K562 (cell line): Measurements from ENCODE around the gene PIP4K2A. TPM values are rescaled to one million over a fixed set of nuclear protein-coding genes. Genes with fewer than 3 reads are reported as not detected.

ENCODE experiments used
- ATAC-seq: fragments of 200-7000 bp; cut with Tn5 transposase; 3 replicates; pipeline ENCODE4 v1.9.1; 2020; ENCODE audit warnings: moderate library complexity
- BruUV-seq: library from RNA; stranded (reverse); fragments of 400-500 nt; replicated peaks from 2 replicates; lab custom pipeline; 2021; lab: Mats Ljungman, UMichigan
- CTCF ChIA-PET: fragments of 300-600 bp; formaldehyde crosslinking; extraction: SDS; loops from one replicate; lab custom pipeline; 2021; ENCODE audit warnings: low intra/inter-chr PET ratio; lab: Yijun Ruan, JAX
- POLR2A ChIA-PET: fragments of 300-600, 350-650 bp; sonication (Branson Sonifier 250); formaldehyde crosslinking; extraction: SDS; loops from one replicate; lab custom pipeline; 2021; ENCODE audit warnings: antibody characterized with exemption, inconsistent platforms; lab: Yijun Ruan, JAX
- DNase-seq, 4 experiments: peaks; one replicate each; pipeline versions ENCODE4 v3.0.0 to v3.0.0-alpha.2; 2011 to 2018; ENCODE audit warnings: low spot score in 3 of 4, mixed read lengths in 3 of 4; ENCODE audit errors: extremely low read depth in 1 of 4
- FAIRE-seq: peaks from 2 replicates; lab custom pipeline; 2011; peaks lifted over from hg19 to GRCh38; lab: Jason Lieb, UNC
- H2AFZ ChIP-seq: 2 replicates; pipeline ENCODE4 v1.6.0; 2011; ENCODE audit warnings: low read depth, low read length, control low read depth, inconsistent platforms
- H3K27ac ChIP-seq: fragments of 200-600 bp; 3 replicates; pipeline ENCODE4 v1.8.0; 2011; ENCODE audit warnings: low read depth, mild to moderate bottlenecking, control low read depth, inconsistent platforms, low read length, moderate library complexity, mixed read lengths; ENCODE audit errors: extremely low read depth
- H3K27me3 ChIP-seq, 2 experiments: fragments of 300-600 bp in 1 of 2; 2 replicates in 1 of 2; 3 replicates in 1 of 2; pipeline versions ENCODE4 v1.6.0 to v1.8.0; 2011; ENCODE audit warnings: inconsistent platforms in 2 of 2, low read length in 2 of 2, mild to moderate bottlenecking in 1 of 2, mixed read lengths in 1 of 2, moderate library complexity in 1 of 2; ENCODE audit not compliant: control insufficient read depth in 2 of 2, insufficient read depth in 2 of 2
- H3K36me3 ChIP-seq: fragments of 300-600 bp; 3 replicates; pipeline ENCODE4 v1.8.0; 2011; ENCODE audit warnings: mild to moderate bottlenecking, low read length, inconsistent platforms; ENCODE audit not compliant: control insufficient read depth, insufficient read depth
- H3K4me1 ChIP-seq, 2 experiments: fragments of 200-600 bp in 1 of 2; replicated peaks in 1 of 2; 2 replicates in 1 of 2; 3 replicates in 1 of 2; pipeline versions ENCODE4 v1.5.1 to v1.8.0; 2011; ENCODE audit warnings: inconsistent platforms in 2 of 2, low read length in 2 of 2, mild to moderate bottlenecking in 1 of 2, mixed read lengths in 1 of 2, moderate library complexity in 1 of 2; ENCODE audit not compliant: control insufficient read depth in 2 of 2, insufficient read depth in 2 of 2
- H3K4me2 ChIP-seq: 2 replicates; pipeline ENCODE4 v1.6.1; 2011; ENCODE audit warnings: low read length, control low read depth, inconsistent platforms, mixed read lengths; ENCODE audit not compliant: insufficient read depth
- H3K4me3 ChIP-seq: fragments of 200-600 bp; sonication (generic), shearing (Covaris generic); 2 replicates; pipeline ENCODE4 v1.5.1; 2016; ENCODE audit warnings: control low read depth, inconsistent platforms
- H3K79me2 ChIP-seq: fragments of 200-600 bp; 3 replicates; pipeline ENCODE4 v1.8.0; 2011; ENCODE audit warnings: low read length, inconsistent platforms; ENCODE audit not compliant: control insufficient read depth, insufficient read depth
- H3K9ac ChIP-seq, 2 experiments: 2 replicates each; pipeline versions ENCODE4 v1.6.0 to v1.6.1; 2011; ENCODE audit warnings: low read depth in 2 of 2, low read length in 2 of 2, control low read depth in 1 of 2, inconsistent platforms in 1 of 2, mild to moderate bottlenecking in 1 of 2, mixed read lengths in 1 of 2; ENCODE audit not compliant: insufficient read depth in 1 of 2
- H3K9me1 ChIP-seq: one replicate; pipeline ENCODE4 v1.6.0; 2011; ENCODE audit warnings: inconsistent platforms, mild to moderate bottlenecking, low read length, moderate library complexity; ENCODE audit not compliant: control insufficient read depth, insufficient read depth
- H3K9me3 ChIP-seq: replicated peaks from 2 replicates; pipeline ENCODE4 v1.5.1; 2011; ENCODE audit warnings: low read depth, low read length, inconsistent platforms; ENCODE audit not compliant: control insufficient read depth, insufficient read depth
- H4K20me1 ChIP-seq: replicated peaks from 2 replicates; pipeline ENCODE4 v1.6.1; 2011; ENCODE audit warnings: low read length, inconsistent platforms, mixed read lengths; ENCODE audit not compliant: control insufficient read depth, insufficient read depth
- C11orf30 ChIP-seq: fragments of 450-650 bp; IDR thresholded peaks from 2 replicates; pipeline ENCODE4 v1.6.1; 2016; ENCODE audit warnings: low read depth, mild to moderate bottlenecking
- FOSL1 ChIP-seq: fragments of 200-800 bp; sonication (Bioruptor generic); conservative IDR thresholded peaks from 2 replicates; pipeline ENCODE4 v1.6.1; 2016; ENCODE audit warnings: missing genetic modification characterization, missing compliant biosample characterization
- NFE2L1 ChIP-seq: fragments of 450-650 bp; IDR thresholded peaks from 2 replicates; pipeline ENCODE4 v1.6.1; 2016; ENCODE audit warnings: missing genetic modification characterization, low read depth, mild to moderate bottlenecking, missing compliant biosample characterization, moderate library complexity, borderline replicate concordance
- POLR2G ChIP-seq: fragments of 200-400 bp; formaldehyde crosslinking; IDR thresholded peaks from 2 replicates; pipeline ENCODE4 v1.6.1; 2017; ENCODE audit warnings: low read depth, mild to moderate bottlenecking, antibody characterized with exemption, low read length, moderate library complexity
- RBM34 ChIP-seq: fragments of 200-400 bp; formaldehyde crosslinking; IDR thresholded peaks from 2 replicates; pipeline ENCODE4 v1.6.1; 2018; ENCODE audit warnings: low read length, borderline replicate concordance; ENCODE audit not compliant: insufficient read depth
- WGBS: fragments of 100-300 bp; shearing (Covaris generic); methylation state at CpG from one replicate; pipeline ENCODE4 v1.1.6; 2016; ENCODE audit warnings: low coverage, mixed read lengths; ENCODE audit not compliant: insufficient coverage; ENCODE audit errors: missing lambda C conversion rate; 5-methylcytosine and 5-hydroxymethylcytosine counted together
- in situ Hi-C: fragments of 300-500 bp; cut with MboI; formaldehyde crosslinking; loops from 4 replicates; pipeline ENCODE4 v1.15.0; 2018; ENCODE audit warnings: inconsistent platforms, mixed read lengths
- intact Hi-C: fragments of 100-400 bp; cut with micrococcal nuclease; formaldehyde crosslinking; loops from 2 replicates; pipeline ENCODE4 v1.14.2; 2022
- polyA plus RNA-seq, 8 experiments: library from polyadenylated mRNA; depleted of rRNA in 4 of 8; stranded (reverse) in 5 of 8; unstranded in 3 of 8; fragments of >200 nt; fragmentation: Nextera tagmentation in 2 of 8; fragmentation: Illumina TruSeq in 1 of 8; extraction: Ambion mirVana in 2 of 8; extraction: Trizol in 1 of 8; gene quantifications; 2 replicates each; pipeline versions ENCODE4 v1.2.1 to v1.2.3, GENCODE V29; 2011 to 2014; ENCODE audit warnings: inconsistent platforms in 1 of 8, missing spikeins in 1 of 8
- total RNA-seq, 7 experiments: library from RNA; depleted of rRNA in 6 of 7; stranded (reverse); fragments of >200 nt in 6 of 7; fragmentation: Illumina TruSeq in 2 of 7; extraction: Trizol in 2 of 7; gene quantifications; 2 replicates each; pipeline versions ENCODE4 v1.2.1 to v1.2.3, GENCODE V29; 2011 to 2021; ENCODE audit warnings: low replicate concordance in 1 of 7
- TF ChIP-seq, protein P1 (sequence below), 2 experiments: fragments of 450-650 bp in 1 of 2; sonication (generic) in 1 of 2; formaldehyde crosslinking in 1 of 2; IDR thresholded peaks in 1 of 2; conservative IDR thresholded peaks in 1 of 2; 2 replicates each; pipeline versions ENCODE4 v1.6.1 to v1.8.1; 2016 to 2023; ENCODE audit warnings: mild to moderate bottlenecking in 2 of 2, moderate library complexity in 2 of 2, inconsistent platforms in 1 of 2, missing genetic modification reagents in 1 of 2
- TF ChIP-seq, protein P2 (sequence below), 2 experiments: IDR thresholded peaks; 2 replicates each; pipeline ENCODE4 v1.6.1; 2011; ENCODE audit warnings: borderline replicate concordance in 1 of 2, control low read depth in 1 of 2, low read depth in 1 of 2, low read length in 1 of 2, mild to moderate bottlenecking in 1 of 2, mixed read lengths in 1 of 2, moderate library complexity in 1 of 2; ENCODE audit not compliant: insufficient read depth in 1 of 2, insufficient read length in 1 of 2, poor library complexity in 1 of 2, severe bottlenecking in 1 of 2; ENCODE audit errors: extremely low read depth in 1 of 2

PIP4K2A gene
- total and polyA plus RNA-seq, 9 of the 15 experiments (the other 6 are each of a cell fraction or from before 2014, with no cell fraction given), result 35.6 to 117 (median 71.9) TPM

DNA sequence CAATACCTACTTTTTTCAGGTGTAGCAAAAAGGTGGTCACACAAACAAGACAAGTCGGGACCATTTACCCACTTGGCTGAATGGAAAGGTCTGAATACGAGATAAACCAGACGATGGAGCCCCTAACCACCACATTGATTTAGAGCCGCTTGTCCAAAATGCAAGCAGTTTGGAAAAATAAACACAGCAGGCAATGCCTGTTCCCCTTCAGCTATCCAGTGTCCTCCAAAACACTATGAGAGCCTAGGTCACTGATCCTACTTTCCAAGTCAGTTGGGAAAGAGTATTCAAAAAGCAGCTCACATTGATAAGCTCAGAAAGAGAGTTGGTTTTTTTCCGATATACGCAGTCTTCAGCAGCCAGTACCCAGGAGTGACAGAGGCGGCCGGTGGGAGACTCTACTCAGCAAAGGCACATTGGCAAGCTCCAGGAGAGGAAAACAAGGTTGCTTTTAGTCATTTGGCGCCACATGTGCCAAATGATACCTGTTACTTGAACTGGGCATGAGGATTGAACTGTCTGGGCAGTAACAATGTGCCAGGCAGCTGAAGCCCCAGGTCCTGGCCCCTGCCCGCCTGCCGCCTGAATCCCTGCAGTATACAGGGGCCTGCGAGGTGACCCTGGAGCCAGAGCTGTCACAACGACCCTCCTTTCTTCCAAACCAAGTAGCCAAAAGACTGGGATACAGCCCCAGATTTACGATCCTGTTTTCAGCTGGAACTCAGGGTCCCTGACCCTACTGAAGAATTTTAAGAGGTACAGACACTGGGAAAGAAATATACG is 109.8 kb downstream of the PIP4K2A start:
- 94% methylated on average over 13 of the region's 15 CpGs for WGBS
- Histone ChIP-seq H3K79me2 (peaks cover 18% of the 10 kb centered on the region), H4K20me1 (no peaks in the 10 kb centered on the region), H3K4me1 (peaks cover 0 to 11% of the 10 kb centered on the region in 2 experiments; a peak in 3 of 5 replicates), H3K27ac (no peak overlapping the region), H3K27me3 (no peaks in the 10 kb centered on the region), H3K36me3 (peaks cover 80% of the 10 kb centered on the region; the same call in 2 of the 3 replicates), H3K4me3 (no peak overlapping the region), H2AFZ (no peak overlapping the region), H3K9me3 (no peaks in the 10 kb centered on the region), H3K9ac (no peak overlapping the region), H3K9me1 (no peaks in the 10 kb centered on the region), H3K4me2 (no peak overlapping the region)
- in situ Hi-C loops, result no loop called here
- BruUV-seq, result no TSS peak
- TF ChIP-seq, protein P1, sequence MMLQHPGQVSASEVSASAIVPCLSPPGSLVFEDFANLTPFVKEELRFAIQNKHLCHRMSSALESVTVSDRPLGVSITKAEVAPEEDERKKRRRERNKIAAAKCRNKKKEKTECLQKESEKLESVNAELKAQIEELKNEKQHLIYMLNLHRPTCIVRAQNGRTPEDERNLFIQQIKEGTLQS (IDR thresholded peaks at IDR 0.05), result no peak
- TF ChIP-seq, protein P1 (CRISPR knock-in tag; conservative IDR thresholded peaks at IDR 0.05), result no peak
- TF ChIP-seq NFE2L1 (tag), result no peak
- no peak for TF ChIP-seq POLR2G
- TF ChIP-seq, protein P2, sequence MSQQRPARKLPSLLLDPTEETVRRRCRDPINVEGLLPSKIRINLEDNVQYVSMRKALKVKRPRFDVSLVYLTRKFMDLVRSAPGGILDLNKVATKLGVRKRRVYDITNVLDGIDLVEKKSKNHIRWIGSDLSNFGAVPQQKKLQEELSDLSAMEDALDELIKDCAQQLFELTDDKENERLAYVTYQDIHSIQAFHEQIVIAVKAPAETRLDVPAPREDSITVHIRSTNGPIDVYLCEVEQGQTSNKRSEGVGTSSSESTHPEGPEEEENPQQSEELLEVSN (IDR thresholded peaks at IDR 0.05; ENCODE audit: borderline replicate concordance in 1 of 2, extremely low read depth in 1 of 2, insufficient read depth in 1 of 2, insufficient read length in 1 of 2, low read depth in 1 of 2, low read length in 1 of 2, poor library complexity in 1 of 2, severe bottlenecking in 1 of 2), result no peak
- TF ChIP-seq C11orf30, result no peak
- TF ChIP-seq RBM34, result no peak
- TF ChIP-seq FOSL1 (tag), result no peak
- CTCF ChIA-PET, result no interaction called here
- DNase-seq, result no peak
- ATAC-seq, result no peak
- FAIRE-seq, result no peak
- intact Hi-C loops, result no loop called here
- POLR2A ChIA-PET, result interaction anchor here (0.6 to 1.4 kb wide), 2 partner anchors 12 to 16 kb away, joined by 3 to 6 read pairs; no protein-coding TSS in a partner anchor
